GM18526 (cell line): ENCODE data around the gene TESK1.

Source experiments
- POLR2A ChIP-seq: IDR thresholded peaks from 3 replicates; pipeline ENCODE4 v1.6.1; 2011; ENCODE audit not compliant: insufficient read length; ENCODE audit errors: extremely low read depth

The TESK1 gene

GRCh38 chr9:35609001-35609819, 4.1 kb downstream of the TESK1 start:
- no peak for TF ChIP-seq POLR2A

DNA sequence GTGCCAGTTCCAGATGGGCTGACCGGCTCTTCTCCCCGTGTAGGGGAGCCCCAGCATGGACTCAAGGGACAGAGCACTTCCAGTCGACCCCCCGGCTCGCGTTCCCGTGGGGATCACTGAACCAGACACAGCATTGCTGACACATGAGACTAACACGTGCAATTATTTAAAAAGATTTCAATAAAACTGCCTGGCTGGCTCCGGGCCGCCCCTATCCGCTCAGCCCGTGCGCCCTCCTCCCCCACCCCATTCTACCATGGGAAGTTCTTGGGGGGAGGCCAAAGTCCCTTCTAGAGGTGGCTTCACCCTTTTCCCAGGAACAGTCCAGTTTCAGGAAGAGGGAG, 4.7 kb downstream of the TESK1 start:
- TF ChIP-seq POLR2A: no peak

- TF ChIP-seq POLR2A: no peak
Observed at GRCh38 chr9:35611230-35611797, 6.3 kb downstream of the TESK1 start.

DNA sequence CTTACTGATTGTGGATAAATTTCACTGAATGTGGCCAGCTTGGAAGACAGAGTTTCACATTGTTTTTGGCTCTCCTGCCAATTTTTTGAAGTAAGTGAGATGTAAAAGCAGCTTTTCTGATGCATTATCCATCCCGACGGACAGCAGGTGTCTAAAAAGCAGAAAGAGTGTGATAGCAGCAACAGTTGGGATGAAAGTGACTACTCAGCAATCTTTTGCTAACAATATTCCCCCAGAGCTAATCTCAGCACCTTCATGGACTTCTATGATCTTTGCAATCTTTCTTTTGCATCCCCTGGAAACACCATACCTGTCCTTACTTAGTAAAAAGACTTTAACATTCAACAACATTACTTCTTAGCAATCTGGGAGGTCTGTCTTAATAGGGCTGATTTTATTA, 7.8 kb downstream of the TESK1 start:
- no peak for TF ChIP-seq POLR2A

GRCh38 chr9:35615981-35616680, 11.1 kb downstream of the TESK1 start:
- no peak for TF ChIP-seq POLR2A

DNA sequence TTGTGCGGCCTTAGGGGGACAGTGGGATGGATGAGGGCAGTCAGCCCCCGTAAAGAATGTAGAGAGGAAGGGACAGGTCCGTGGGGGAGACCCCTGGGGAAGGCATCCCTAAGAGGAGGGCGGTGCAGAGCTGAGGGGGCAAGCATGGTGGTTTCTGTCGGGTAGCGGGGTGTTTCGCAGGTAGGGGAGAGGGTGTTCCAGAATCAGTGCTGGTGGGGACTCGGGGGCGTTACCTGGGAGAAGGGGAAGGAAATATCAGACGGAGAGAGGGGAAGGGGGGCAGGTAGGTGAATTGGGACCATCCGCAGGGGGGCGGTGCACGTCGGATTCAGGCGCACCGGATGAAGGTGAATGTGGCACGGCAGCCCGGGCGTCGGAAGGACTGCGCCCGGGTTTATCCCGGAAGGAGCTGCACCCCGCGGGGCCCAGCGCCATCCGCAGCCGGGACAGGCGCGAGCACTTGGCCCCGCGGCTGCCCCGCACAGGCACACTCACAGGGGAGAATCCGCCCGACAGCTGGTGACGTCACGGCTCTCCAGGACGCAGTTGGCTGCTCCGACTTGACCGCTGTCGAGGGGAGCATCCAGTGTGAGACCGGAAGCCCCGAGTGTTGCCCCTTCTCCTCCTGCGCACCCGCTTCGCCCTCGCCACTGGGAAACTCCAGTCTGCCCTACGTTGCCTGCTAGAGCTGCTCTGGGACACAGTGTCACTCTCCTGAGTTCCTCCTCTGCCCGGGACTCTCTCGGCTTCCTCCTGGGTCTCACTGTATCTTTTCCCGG, 11.8 kb downstream of the TESK1 start:
- TF ChIP-seq POLR2A: peak; percentile 68

- no peak for TF ChIP-seq POLR2A
Observed at GRCh38 chr9:35617548-35617947, 12.5 kb downstream of the TESK1 start.

GRCh38 chr9:35618325-35618727, 13.3 kb downstream of the TESK1 start, which contains the start of gene CD72:
CD72 (minus strand) TSS chr9:35618413; CDS start chr9:35618303, 110 bp downstream.
- peak; percentile 44 for TF ChIP-seq POLR2A

DNA sequence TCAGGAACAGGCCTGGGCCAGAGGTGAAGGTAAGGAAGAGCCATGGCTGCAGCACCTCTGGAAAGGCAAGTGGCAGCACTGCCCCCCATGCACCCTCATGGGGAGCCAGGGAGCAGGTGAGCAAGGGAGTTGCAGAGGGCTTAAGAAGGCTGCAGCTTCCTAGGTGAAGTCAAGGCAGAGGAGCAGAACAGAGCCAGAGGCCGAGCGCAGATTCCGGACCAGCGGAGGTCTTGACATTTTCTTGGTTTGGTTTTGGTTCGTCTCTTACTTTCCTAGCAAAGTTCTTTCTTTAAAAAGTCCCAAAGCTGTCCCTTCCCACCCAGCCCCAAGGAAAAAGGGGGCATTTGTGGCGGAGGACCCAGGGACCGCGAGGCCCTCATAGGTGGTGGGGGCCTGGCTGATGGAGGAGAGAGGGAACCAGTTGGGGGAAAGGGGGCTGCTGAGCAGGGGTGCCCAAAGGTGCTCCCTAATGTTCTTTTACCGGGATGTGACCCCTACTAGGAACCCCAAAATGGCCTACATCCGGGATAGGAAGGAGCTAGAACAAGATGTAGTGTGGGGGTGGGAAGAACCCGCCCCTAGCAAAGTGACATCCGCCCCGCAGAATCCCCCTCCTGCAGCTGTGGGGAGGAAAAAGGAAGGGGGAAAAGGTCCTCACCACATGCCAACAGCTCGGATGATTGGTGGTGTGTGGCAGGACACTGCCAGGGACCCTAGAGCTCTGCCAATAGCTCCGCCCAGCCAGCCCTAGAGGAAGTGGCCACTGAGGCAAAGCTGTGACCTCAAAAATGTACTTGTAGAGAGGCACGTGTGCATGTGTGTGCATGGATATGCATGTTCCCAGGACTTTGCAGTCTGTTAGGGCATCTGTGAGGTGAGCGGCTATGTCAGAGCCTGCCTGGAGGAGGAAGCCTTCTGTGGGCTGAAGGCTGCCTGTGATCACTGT, 14.1 kb downstream of the TESK1 start:
- peak; percentile 39 for TF ChIP-seq POLR2A

GRCh38 chr9:35619800-35620158, 14.7 kb downstream of the TESK1 start:
- TF ChIP-seq POLR2A: no peak

DNA sequence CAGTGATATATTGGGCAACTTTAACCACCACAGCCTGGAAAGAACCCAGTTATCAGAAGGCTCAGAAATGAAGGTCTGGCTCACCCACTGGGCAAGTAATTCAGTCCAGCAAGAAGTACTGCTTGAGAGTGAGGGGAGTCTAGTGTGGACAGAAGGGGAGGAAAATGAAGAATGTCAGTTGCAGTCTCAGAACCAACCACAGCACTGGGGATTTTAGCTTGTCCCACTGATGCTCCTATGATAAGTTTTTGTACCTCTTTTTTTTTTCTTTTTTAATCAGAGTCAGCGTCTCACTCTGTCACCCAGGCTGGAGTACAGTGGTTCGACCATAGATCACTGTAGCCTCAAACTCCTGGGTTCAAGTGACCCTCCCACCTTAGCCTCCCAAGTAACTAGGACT, 22.5 kb downstream of the TESK1 start:
- no peak for TF ChIP-seq POLR2A

DNA sequence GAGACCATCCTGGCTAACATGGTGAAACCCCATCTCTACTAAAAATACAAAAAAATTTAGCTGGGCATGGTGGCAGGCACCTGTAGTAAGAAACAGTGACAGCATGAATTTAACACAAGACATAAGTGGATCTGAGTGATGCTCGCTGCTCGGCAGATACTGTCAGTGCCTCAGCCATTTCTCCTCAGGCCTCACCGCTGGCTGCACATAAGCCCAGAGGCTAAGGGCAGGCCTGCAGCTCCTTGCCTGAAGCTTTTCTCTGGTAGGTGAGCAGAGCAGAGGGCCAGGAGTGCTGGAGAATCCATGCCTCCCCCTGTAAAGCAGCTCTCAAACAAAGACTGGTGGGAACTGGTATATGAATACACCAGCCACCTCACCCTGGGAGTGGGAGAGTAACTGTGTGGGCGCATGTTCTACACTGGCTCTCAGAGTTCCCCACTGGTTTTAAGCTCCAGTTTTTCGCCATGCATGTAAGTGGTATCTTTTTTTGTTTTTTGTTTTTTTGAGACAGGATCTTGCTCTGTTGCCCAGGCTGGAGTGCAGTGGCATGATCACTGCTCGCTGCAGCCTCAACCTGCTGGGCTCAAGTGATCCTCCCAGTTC, 23.4 kb downstream of the TESK1 start:
- no peak for TF ChIP-seq POLR2A

DNA sequence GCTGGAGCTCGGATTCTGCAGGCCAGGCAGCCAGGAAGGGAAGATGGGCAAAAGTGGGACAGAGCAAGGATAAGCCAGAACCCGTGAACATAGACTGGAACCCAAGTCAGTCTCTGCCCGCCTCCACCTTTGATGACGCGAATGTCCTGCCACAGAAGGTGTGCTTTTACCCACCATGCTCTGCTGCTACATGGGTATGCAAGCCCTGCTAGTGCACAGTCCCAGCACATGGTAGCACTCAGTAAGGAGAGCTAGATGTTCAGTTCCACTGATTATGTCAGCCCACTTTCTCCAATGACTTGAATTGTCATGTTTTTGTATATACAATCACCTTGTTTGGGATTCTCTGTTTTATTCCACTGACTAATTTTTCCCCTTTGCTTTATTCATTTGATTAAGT, 24.5 kb downstream of the TESK1 start:
- no peak for TF ChIP-seq POLR2A

GRCh38 chr9:35635730-35636129, 30.7 kb downstream of the TESK1 start:
- no peak for TF ChIP-seq POLR2A
